NCI-H1105 (cell line): ENCODE measurements around the gene MAP2K2.

Experiments used
- DNase-seq: peaks from one replicate; lab custom pipeline; 2025; lab: John Stamatoyannopoulos, UW

MAP2K2 gene

GRCh38 chr19:4059891-4060620 lies 63.9 kb downstream of the MAP2K2 start:
- no peak for DNase-seq

- no peak for DNase-seq
Observed at GRCh38 chr19:4059453-4059871, 64.5 kb downstream of the MAP2K2 start.

GRCh38 chr19:4058693-4059452 lies 65.0 kb downstream of the MAP2K2 start:
- no peak for DNase-seq

GRCh38 chr19:4057931-4058692 lies 65.8 kb downstream of the MAP2K2 start:
- DNase-seq: no peak

- DNase-seq: no peak
Observed at GRCh38 chr19:4055209-4055552, 68.7 kb downstream of the MAP2K2 start.

- DNase-seq: no peak
Observed at GRCh38 chr19:4054441-4055208, 69.3 kb downstream of the MAP2K2 start.

- DNase-seq: no peak
Observed at GRCh38 chr19:4053423-4054324, 70.2 kb downstream of the MAP2K2 start.

GRCh38 chr19:4052993-4053422 lies 70.9 kb downstream of the MAP2K2 start:
- DNase-seq: no peak

- DNase-seq: no peak
Observed at GRCh38 chr19:4052114-4052992, 71.6 kb downstream of the MAP2K2 start.

- no peak for DNase-seq
Observed at GRCh38 chr19:4051175-4052101, 72.5 kb downstream of the MAP2K2 start.

- no peak for DNase-seq
Observed at GRCh38 chr19:4049432-4049831, 74.5 kb downstream of the MAP2K2 start.

- no peak for DNase-seq
Observed at GRCh38 chr19:4046946-4047683, 76.8 kb downstream of the MAP2K2 start.

- no peak for DNase-seq
Observed at GRCh38 chr19:4046362-4046691, 77.6 kb downstream of the MAP2K2 start.

GRCh38 chr19:4045597-4046361 lies 78.1 kb downstream of the MAP2K2 start:
- no peak for DNase-seq

GRCh38 chr19:4044990-4045465 lies 78.9 kb downstream of the MAP2K2 start:
- no peak for DNase-seq

GRCh38 chr19:4043966-4044715 lies 79.8 kb downstream of the MAP2K2 start:
- no peak for DNase-seq

- DNase-seq: no peak
Observed at GRCh38 chr19:4043401-4043800, 80.5 kb downstream of the MAP2K2 start.
